Activated naive CD4-positive, alpha-beta T cell treated with Interleukin-2 at 50 U/mL for 16 hours (primary cell): Measurements from ENCODE around the gene SHCBP1L.

Experiments
- DNase-seq: peaks from one replicate; pipeline ENCODE4 v3.0.0-alpha.2; 2020

SHCBP1L gene

GRCh38 chr1:182952677-182953444, at the start of gene SHCBP1L:
Gene SHCBP1L, minus strand, starts transcription at chr1:182953166. Its CDS starts 33 bp downstream, at chr1:182953133.
- no peak for DNase-seq

- DNase-seq: no peak
Observed at GRCh38 chr1:183002267-183002666, 49.3 kb upstream of the SHCBP1L start.

- DNase-seq: no peak
Observed at GRCh38 chr1:183000167-183000962, 47.4 kb upstream of the SHCBP1L start.

GRCh38 chr1:182998482-182998881, 45.5 kb upstream of the SHCBP1L start:
- DNase-seq: no peak

DNA sequence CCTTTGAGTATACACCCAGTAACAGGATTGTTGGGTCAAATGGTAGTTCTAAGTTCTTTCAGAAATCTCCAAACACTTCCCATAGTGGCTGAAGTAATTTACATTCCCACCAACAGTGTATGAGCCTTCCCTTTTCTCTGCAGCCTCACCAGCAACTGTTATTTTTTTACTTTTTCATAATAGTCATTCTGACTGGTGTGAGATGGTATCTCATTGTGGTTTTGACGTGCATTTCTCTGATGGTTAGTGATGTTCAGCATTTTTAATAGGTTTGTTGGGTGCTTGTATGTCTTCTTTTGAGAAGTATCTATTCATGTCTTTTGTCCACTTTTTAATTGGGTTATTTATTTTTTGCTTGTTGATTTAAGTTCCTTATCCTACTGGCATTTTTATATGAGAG, 43.9 kb upstream of the SHCBP1L start:
- no peak for DNase-seq

- no peak for DNase-seq
Observed at GRCh38 chr1:182995894-182996293, 42.9 kb upstream of the SHCBP1L start.

DNA sequence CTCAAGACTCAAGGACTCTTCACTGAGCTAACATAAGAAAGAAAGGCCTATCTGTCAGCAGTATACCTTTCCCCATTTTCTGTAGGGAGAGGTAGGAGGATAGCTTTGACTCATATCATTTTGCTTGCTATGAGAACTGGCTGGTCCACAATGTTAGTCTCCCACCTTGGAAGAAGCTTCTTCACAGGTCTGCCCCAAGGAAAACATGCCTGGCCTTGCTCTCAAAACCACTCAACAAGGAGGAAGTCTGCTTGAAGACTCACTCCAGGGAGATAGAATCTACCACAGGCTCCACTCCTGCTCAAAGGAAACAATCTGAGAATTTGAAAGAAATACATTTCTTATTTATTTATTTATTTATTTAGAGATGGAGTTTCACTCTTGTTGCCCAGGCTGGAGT, 40.8 kb upstream of the SHCBP1L start:
- no peak for DNase-seq

DNA sequence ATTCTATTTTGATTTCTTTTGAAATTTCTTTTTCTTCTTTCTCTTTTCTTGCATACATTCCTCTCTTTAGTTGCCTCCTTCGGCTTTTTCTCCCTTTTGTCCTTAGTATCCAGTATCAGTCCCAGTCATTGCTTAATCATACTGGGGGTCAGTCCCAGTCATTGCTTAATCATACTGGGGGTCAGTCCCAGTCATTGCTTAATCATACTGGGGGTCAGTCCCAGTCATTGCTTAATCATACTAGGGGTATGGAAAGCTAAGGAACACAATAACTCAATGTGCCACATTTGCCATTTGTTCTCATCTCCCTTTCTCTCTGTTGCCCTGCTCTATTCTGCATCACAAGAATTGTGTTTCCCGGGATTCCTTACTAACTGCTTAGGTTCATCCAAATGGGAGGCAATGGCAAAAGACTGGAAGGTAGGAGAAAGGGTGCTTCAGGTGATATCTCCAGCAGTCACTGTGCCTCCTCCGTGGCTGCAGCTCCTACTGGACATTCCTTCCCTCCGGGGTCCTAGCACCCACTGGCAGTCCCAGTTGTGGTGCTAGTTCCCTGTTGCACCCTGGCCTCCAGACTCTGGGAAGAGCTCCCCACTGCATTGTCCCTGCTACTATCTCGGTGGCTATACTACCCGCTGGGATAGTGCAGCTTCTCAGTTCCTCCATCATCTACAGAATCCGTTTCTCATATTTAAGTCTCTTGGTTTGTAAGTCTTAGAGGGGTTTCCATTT, 37.6 kb upstream of the SHCBP1L start:
- DNase-seq: no peak

- no peak for DNase-seq
Observed at GRCh38 chr1:182985876-182986275, 32.9 kb upstream of the SHCBP1L start.

DNA sequence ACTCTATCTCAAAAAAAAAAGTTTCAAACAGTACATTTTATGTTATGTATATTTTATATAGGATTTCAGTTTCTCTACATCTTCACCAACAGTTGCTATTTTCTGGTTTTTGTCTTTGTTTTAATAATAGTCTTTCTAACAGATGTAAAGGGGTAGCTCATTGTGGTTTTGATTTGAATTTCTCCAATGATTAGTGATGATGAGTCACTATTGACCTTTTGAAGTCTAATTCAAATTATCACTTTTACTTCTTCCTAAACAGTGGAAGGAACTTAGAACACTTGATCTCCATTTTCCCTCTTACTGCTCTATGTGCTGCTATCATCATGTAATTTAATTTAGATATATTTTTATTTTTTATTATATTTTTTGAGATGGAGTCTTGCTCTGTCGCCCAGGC, 31.7 kb upstream of the SHCBP1L start:
- no peak for DNase-seq

DNA sequence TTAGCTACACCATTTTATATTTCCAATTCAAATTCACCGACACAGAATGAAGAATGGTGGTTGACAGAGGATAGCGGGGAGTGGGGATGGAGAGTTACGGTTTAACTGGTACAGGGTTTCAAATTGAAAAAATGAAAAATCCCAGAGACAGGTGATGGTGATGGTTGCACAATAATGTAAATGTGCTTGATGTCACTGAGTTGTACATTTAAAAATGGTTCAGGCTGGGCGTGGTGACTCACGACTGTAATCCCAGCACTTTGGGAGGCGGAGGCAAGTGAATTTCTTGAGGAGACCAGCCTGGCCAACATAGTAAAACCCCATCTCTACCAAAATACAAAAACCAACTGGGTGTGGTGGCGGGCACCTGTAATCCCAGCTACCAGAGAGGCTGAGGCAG, 31.2 kb upstream of the SHCBP1L start:
- no peak for DNase-seq

DNA sequence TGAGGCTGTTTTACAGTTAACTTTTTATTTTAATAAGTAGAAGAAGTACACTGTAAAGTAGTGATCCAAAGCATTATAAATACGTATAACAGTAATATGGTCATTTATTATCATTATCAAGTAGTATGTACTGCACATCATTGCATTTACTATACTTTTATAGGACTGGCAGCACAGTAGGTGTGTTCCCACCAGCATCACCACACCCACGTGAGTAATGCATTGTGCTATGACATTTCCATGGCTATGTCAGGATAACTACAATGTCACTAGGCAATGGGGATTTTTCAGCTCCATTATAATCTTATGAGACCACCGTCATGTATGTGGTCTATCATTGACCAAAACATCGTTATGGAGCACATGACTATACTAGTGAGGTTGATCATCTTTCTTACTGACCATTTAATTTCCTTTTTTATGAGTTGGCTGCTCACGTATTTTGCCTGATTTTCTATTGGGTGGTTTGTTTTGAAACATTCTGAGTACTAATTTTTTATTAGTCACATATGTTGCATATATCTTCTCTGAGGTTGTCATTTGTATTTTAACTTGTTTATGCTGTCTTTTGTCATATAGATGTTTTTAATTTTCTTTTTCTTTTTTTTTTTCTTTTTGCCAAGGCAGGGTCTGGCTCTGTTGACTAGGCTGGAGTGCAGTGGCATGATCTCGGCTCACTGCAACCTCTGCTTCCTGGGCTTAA, 25.3 kb upstream of the SHCBP1L start:
- DNase-seq: no peak

GRCh38 chr1:182977480-182977879, 24.5 kb upstream of the SHCBP1L start:
- no peak for DNase-seq

DNA sequence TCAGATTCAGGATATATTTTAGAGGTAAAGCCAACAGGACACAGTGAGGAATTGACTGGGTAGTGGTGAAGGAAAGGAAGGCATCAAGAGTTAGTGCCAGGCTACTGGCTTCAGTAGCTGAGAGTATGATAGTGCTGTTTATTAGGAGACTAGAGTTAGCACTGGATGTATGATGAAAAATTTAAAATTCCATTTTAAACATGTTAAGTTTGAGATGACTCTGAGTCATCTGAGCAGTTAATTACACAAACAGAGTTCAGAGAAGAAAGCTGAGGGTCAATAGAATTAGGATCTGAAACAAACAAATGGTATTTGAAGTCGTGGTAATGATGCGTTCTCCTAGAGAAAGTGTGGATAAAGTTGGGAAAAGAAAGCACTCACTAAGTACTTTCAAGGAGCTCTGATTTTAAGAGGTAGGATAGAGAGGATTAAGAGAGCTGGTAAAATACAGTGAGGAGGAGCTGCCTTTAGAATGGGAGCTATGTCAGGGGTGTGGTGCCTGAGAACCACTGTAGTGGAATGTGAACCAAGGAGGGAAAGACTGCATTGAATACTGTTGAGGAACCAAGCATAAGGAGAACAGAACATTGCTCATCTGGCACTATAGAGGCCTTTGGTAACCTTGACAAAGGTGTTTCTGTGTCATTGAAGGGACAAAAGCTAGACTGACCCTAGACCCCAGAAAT, 21.7 kb upstream of the SHCBP1L start:
- no peak for DNase-seq

DNA sequence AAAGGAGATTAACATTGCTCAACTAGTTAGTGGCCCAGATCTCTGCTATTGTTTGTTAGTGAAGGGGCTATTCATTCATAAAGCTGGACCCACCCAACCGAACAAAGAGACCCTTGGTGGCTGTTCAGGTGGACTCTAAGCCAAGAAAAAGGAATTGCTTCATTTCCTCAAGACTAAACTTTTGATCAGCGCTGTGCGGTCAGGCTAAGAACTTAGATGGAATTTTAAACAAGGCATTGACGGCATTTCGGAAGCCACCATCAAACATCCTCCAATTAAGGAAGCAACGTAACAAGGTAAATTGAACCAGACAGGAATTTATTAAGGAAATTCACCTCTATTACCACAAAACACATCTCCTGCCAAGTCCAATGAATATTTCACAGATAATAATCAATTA, 19.9 kb upstream of the SHCBP1L start:
- no peak for DNase-seq

DNA sequence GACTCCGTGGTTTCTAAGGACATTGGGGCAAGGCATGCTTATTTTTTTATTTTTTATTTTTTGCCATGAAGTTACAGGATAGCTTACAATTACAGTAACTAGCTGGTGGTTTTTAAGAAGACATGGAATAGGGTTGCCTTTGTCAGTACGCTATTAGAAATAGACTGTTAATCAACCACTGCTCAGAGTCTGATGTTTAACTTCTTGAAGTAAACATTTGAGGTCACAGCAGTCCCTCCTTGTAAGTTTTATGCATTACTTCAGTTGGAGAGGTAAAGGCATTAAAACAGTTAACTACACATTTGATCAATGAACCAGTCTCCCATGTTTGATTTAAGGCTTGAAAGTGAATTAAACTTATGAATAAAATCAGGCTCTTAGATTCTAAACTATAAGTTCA, 19.3 kb upstream of the SHCBP1L start:
- DNase-seq: no peak

- DNase-seq: no peak
Observed at GRCh38 chr1:182971219-182971618, 18.3 kb upstream of the SHCBP1L start.

DNA sequence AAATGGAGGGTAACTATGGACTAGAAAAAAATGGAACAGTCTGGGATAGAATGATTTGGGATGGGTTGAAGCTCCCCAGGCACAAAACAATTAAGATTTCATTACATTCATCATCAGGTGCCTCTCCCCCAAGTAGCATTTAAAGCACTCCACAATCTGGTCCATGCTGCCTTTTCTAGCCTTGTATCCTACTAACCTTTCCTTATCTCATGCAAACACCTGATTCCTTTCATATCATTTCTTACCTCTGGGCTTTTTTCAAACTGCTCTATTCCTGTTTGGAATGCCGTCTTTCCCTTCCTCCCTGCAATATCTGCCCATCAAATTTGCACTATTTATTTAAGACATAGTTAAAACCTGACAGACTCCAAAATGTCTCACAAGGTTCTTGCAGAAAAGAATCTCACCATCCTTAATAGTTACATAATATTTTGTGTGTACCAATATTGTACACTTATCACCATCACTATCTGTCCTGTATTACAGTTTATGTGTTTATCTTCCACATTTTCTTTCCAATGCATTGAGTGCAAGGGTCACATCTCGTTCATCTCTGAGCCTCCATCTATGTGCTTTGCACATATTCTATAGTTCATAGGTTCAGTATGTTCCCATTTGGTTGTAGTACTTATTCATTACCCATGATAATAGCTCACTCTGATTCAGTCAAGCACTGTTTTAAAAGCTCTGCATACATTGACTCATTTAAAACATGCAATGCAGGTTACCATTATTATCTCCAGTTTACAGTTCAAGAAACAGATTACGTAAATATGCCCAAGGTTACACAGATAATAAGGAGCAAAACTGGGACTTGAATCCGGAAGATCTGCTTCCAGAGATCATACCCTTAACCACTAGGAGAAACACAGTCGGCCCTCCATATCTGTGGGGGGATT, 16.1 kb upstream of the SHCBP1L start:
- DNase-seq: no peak

- no peak for DNase-seq
Observed at GRCh38 chr1:182968151-182968741, 15.3 kb upstream of the SHCBP1L start.

- no peak for DNase-seq
Observed at GRCh38 chr1:182965861-182966260, 12.9 kb upstream of the SHCBP1L start.

DNA sequence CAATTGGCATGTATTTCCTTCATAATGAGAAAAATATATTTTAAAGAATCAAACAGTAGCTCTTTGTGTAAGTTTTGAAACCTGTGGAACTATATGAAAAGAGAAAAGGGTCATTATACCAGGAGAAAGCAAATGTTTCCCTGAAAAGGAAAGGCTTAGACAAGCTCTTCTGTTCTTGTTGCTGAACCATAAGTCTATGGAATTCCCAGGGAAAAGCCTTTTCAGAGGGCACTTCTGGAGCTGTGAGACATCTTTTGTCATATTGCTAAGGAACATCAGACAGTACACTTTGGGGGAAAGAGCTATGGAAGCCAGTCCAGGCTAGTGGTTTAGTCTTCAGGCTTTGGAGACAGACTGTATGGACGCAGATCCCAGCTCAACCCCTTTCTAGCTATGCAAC, 12.1 kb upstream of the SHCBP1L start:
- DNase-seq: no peak
